Measurements from ENCODE around the gene PRR5L. TPM values are rescaled to one million over a fixed set of nuclear protein-coding genes. Genes with fewer than 3 reads are reported as not detected.

The PRR5L gene
- total RNA-seq, 1 experiment from 2014 or later = not detected

- no peak overlapping the region for H3K4me3 ChIP-seq (ENCODE audit: low read depth, low read length)
- H3K4me3 Mint-ChIP-seq (ENCODE audit: unreplicated experiment) = no peak overlapping the region
- POLR2A ChIA-PET = no interaction called here
- H3K27me3 Mint-ChIP-seq (ENCODE audit: insufficient read depth, unreplicated experiment) = peaks cover 16% of the 10 kb centered on the region
- no TSS peak for BruUV-seq (replicated peaks)
- TF ChIP-seq CTCF (IDR thresholded peaks at IDR 0.05; ENCODE audit: insufficient read depth in 1 of 2, low read depth in 1 of 2, low read length in 1 of 2, severe bottlenecking in 1 of 2, unreplicated experiment in 1 of 2) = no peak
- no peaks in the 10 kb centered on the region for H3K9me3 Mint-ChIP-seq (ENCODE audit: unreplicated experiment)
- H3K27me3 ChIP-seq (replicated peaks; ENCODE audit: control insufficient read depth, insufficient read depth, low read length) = no peaks in the 10 kb centered on the region
- H3K27ac Mint-ChIP-seq (ENCODE audit: unreplicated experiment) = no peak overlapping the region
- DNase-seq = no peak
- intact Hi-C loops (cut with micrococcal nuclease; ENCODE audit: unreplicated experiment) = no loop called here
- CTCF ChIA-PET = no interaction called here
- no peaks in the 10 kb centered on the region for H3K36me3 ChIP-seq (ENCODE audit: control insufficient read depth, insufficient read depth, low read length)
- no peaks in the 10 kb centered on the region for H3K4me1 ChIP-seq
- H3K9me3 ChIP-seq = no peaks in the 10 kb centered on the region
- no peaks in the 10 kb centered on the region for H3K4me1 Mint-ChIP-seq (ENCODE audit: low read depth, unreplicated experiment)
- H3K36me3 Mint-ChIP-seq (ENCODE audit: insufficient read depth, unreplicated experiment) = no peaks in the 10 kb centered on the region
Observed at GRCh38 chr11:36385121-36385970, 89.3 kb downstream of the PRR5L start.

GRCh38 chr11:36386411-36386810 is 90.3 kb downstream of the PRR5L start:
- H3K4me3 ChIP-seq (ENCODE audit: low read depth, low read length) = no peak overlapping the region
- no peaks in the 10 kb centered on the region for H3K9me3 Mint-ChIP-seq (ENCODE audit: unreplicated experiment)
- no peaks in the 10 kb centered on the region for H3K4me1 Mint-ChIP-seq (ENCODE audit: low read depth, unreplicated experiment)
- no TSS peak for BruUV-seq (replicated peaks)
- H3K27ac Mint-ChIP-seq (ENCODE audit: unreplicated experiment) = no peak overlapping the region
- POLR2A ChIA-PET = no interaction called here
- no peaks in the 10 kb centered on the region for H3K36me3 Mint-ChIP-seq (ENCODE audit: insufficient read depth, unreplicated experiment)
- H3K9me3 ChIP-seq = no peaks in the 10 kb centered on the region
- H3K4me1 ChIP-seq = no peaks in the 10 kb centered on the region
- no peak for TF ChIP-seq CTCF (IDR thresholded peaks at IDR 0.05; ENCODE audit: insufficient read depth in 1 of 2, low read depth in 1 of 2, low read length in 1 of 2, severe bottlenecking in 1 of 2, unreplicated experiment in 1 of 2)
- no peak for DNase-seq
- peaks cover 12% of the 10 kb centered on the region for H3K27me3 Mint-ChIP-seq (ENCODE audit: insufficient read depth, unreplicated experiment)
- CTCF ChIA-PET = no interaction called here
- intact Hi-C loops (cut with micrococcal nuclease; ENCODE audit: unreplicated experiment) = no loop called here
- no peak overlapping the region for H3K4me3 Mint-ChIP-seq (ENCODE audit: unreplicated experiment)
- H3K27me3 ChIP-seq (replicated peaks; ENCODE audit: control insufficient read depth, insufficient read depth, low read length) = no peaks in the 10 kb centered on the region
- H3K36me3 ChIP-seq (ENCODE audit: control insufficient read depth, insufficient read depth, low read length) = no peaks in the 10 kb centered on the region

- Mint-ChIP-seq H3K27ac (ENCODE audit: unreplicated experiment) (no peak overlapping the region), H3K27me3 (ENCODE audit: insufficient read depth, unreplicated experiment) (peaks cover 16% of the 10 kb centered on the region), H3K4me1 (ENCODE audit: low read depth, unreplicated experiment) (no peaks in the 10 kb centered on the region), H3K4me3 (ENCODE audit: unreplicated experiment) (no peak overlapping the region), H3K36me3 (ENCODE audit: insufficient read depth, unreplicated experiment) (no peaks in the 10 kb centered on the region), H3K9me3 (ENCODE audit: unreplicated experiment) (no peaks in the 10 kb centered on the region)
- no peak for TF ChIP-seq CTCF (IDR thresholded peaks at IDR 0.05; ENCODE audit: insufficient read depth in 1 of 2, low read depth in 1 of 2, low read length in 1 of 2, severe bottlenecking in 1 of 2, unreplicated experiment in 1 of 2)
- Histone ChIP-seq H3K4me1 (no peaks in the 10 kb centered on the region), H3K4me3 (ENCODE audit: low read depth, low read length) (no peak overlapping the region), H3K27me3 (replicated peaks; ENCODE audit: control insufficient read depth, insufficient read depth, low read length) (no peaks in the 10 kb centered on the region), H3K9me3 (no peaks in the 10 kb centered on the region), H3K36me3 (ENCODE audit: control insufficient read depth, insufficient read depth, low read length) (no peaks in the 10 kb centered on the region)
- BruUV-seq (replicated peaks) = no TSS peak
- CTCF ChIA-PET = no interaction called here
- POLR2A ChIA-PET = no interaction called here
- intact Hi-C loops (cut with micrococcal nuclease; ENCODE audit: unreplicated experiment) = no loop called here
- no peak for DNase-seq
Observed at GRCh38 chr11:36388071-36388470, 92.0 kb downstream of the PRR5L start.
